KMS-11 (cell line): ENCODE data around the gene LRFN2.

Experiments
- H2AFZ ChIP-seq: fragments of 200-600 bp; sonication (generic); 2 replicates; pipeline ENCODE4 v1.6.1; 2016; ENCODE audit warnings: antibody characterized with exemption, mixed run types, low read depth
- H3K27ac ChIP-seq: fragments of 200-600 bp; sonication (generic); 2 replicates; pipeline ENCODE4 v1.6.1; 2016; ENCODE audit warnings: mild to moderate bottlenecking, mixed run types
- H3K27me3 ChIP-seq: fragments of 200-600 bp; sonication (generic); 2 replicates; pipeline ENCODE4 v1.6.1; 2017; ENCODE audit warnings: mild to moderate bottlenecking, low read depth, mixed run types, moderate library complexity; ENCODE audit not compliant: insufficient read depth
- H3K36me3 ChIP-seq: fragments of 200-600 bp; sonication (generic); 2 replicates; pipeline ENCODE4 v1.6.1; 2017; ENCODE audit warnings: mild to moderate bottlenecking, mixed run types; ENCODE audit not compliant: insufficient read depth
- H3K4me1 ChIP-seq: fragments of 200-600 bp; sonication (generic); 2 replicates; pipeline ENCODE4 v1.6.1; 2016; ENCODE audit warnings: mild to moderate bottlenecking, low read depth, mixed run types; ENCODE audit not compliant: poor library complexity, severe bottlenecking
- H3K4me2 ChIP-seq: fragments of 200-600 bp; sonication (generic); 2 replicates; pipeline ENCODE4 v1.7.0; 2016; ENCODE audit warnings: mild to moderate bottlenecking, mixed run types
- H3K4me3 ChIP-seq: fragments of 200-600 bp; sonication (generic); IDR thresholded peaks from 2 replicates; pipeline ENCODE4 v1.6.1; 2017; ENCODE audit warnings: low read depth, low read length, mixed read lengths; ENCODE audit not compliant: insufficient read depth
- H3K79me2 ChIP-seq: fragments of 200-600 bp; sonication (generic); 2 replicates; pipeline ENCODE4 v1.6.1; 2016; ENCODE audit warnings: low read depth, mixed run types; ENCODE audit not compliant: insufficient read depth
- H3K9ac ChIP-seq: fragments of 200-600 bp; sonication (generic); 2 replicates; pipeline ENCODE4 v1.6.1; 2016; ENCODE audit warnings: mild to moderate bottlenecking, mixed run types
- H4K20me1 ChIP-seq: fragments of 200-600 bp; sonication (generic); 2 replicates; pipeline ENCODE4 v1.6.1; 2016; ENCODE audit warnings: mild to moderate bottlenecking, mixed run types; ENCODE audit not compliant: insufficient read depth
- CTCF ChIP-seq: fragments of 200-600 bp; sonication (generic); conservative IDR thresholded peaks from 2 replicates; pipeline ENCODE4 v1.6.1; 2017; ENCODE audit warnings: low read depth, mild to moderate bottlenecking, antibody characterized with exemption, low read length, moderate library complexity, mixed read lengths

Gene LRFN2

GRCh38 chr6:40358473-40359460, 228.4 kb downstream of the LRFN2 start:
- H3K4me1 ChIP-seq = no peaks in the 10 kb centered on the region
- no peak overlapping the region for H2AFZ ChIP-seq
- no peak overlapping the region for H3K4me3 ChIP-seq
- no peaks in the 10 kb centered on the region for H3K36me3 ChIP-seq
- no peaks in the 10 kb centered on the region for H3K27me3 ChIP-seq
- TF ChIP-seq CTCF = no peak
- no peak overlapping the region for H3K4me2 ChIP-seq
- no peak overlapping the region for H3K9ac ChIP-seq
- no peaks in the 10 kb centered on the region for H4K20me1 ChIP-seq
- H3K79me2 ChIP-seq = no peaks in the 10 kb centered on the region
- H3K27ac ChIP-seq = no peak overlapping the region

- Histone ChIP-seq H3K4me1 (no peaks in the 10 kb centered on the region), H2AFZ (no peak overlapping the region), H3K27me3 (no peaks in the 10 kb centered on the region), H3K27ac (no peak overlapping the region), H3K36me3 (no peaks in the 10 kb centered on the region), H4K20me1 (no peaks in the 10 kb centered on the region), H3K4me2 (no peak overlapping the region), H3K79me2 (no peaks in the 10 kb centered on the region), H3K4me3 (no peak overlapping the region), H3K9ac (no peak overlapping the region)
- TF ChIP-seq CTCF = no peak
These were observed 230.8 kb downstream of the LRFN2 start for GRCh38 chr6:40356242-40356910.

GRCh38 chr6:40355532-40355931, 231.6 kb downstream of the LRFN2 start:
- no peak overlapping the region for H3K27ac ChIP-seq
- H3K4me1 ChIP-seq = no peaks in the 10 kb centered on the region
- H2AFZ ChIP-seq = no peak overlapping the region
- no peaks in the 10 kb centered on the region for H3K79me2 ChIP-seq
- H3K36me3 ChIP-seq = no peaks in the 10 kb centered on the region
- TF ChIP-seq CTCF = no peak
- H3K27me3 ChIP-seq = no peaks in the 10 kb centered on the region
- H3K4me2 ChIP-seq = no peak overlapping the region
- H3K9ac ChIP-seq = no peak overlapping the region
- no peak overlapping the region for H3K4me3 ChIP-seq
- no peaks in the 10 kb centered on the region for H4K20me1 ChIP-seq

- no peaks in the 10 kb centered on the region for H3K27me3 ChIP-seq
- no peak for TF ChIP-seq CTCF
- H3K36me3 ChIP-seq = no peaks in the 10 kb centered on the region
- no peak overlapping the region for H3K4me3 ChIP-seq
- no peak overlapping the region for H3K27ac ChIP-seq
- H3K79me2 ChIP-seq = no peaks in the 10 kb centered on the region
- no peak overlapping the region for H3K4me2 ChIP-seq
- H4K20me1 ChIP-seq = no peaks in the 10 kb centered on the region
- no peak overlapping the region for H3K9ac ChIP-seq
- no peak overlapping the region for H2AFZ ChIP-seq
- no peaks in the 10 kb centered on the region for H3K4me1 ChIP-seq
These were observed 232.1 kb downstream of the LRFN2 start for GRCh38 chr6:40355066-40355465.
